Upper lobe of left lung (tissue), 6 donors: ENCODE measurements around the gene HMMR. TPM values are rescaled to one million over a fixed set of nuclear protein-coding genes. Genes with fewer than 3 reads are reported as not detected.

Source experiments
- ATAC-seq, 2 donors: fragments of 200-7000 bp; cut with Tn5 transposase; one replicate each; pipeline ENCODE4 v1.9.1; 2022; ENCODE audit warnings: mild to moderate bottlenecking in 2 of 2, moderate library complexity in 2 of 2; ENCODE audit not compliant: low FRiP score in 2 of 2
- DNase-seq, 2 donors: peaks; one replicate each; pipeline ENCODE4 v3.0.0-alpha.2; 2019 to 2020
- H3K27ac ChIP-seq, 4 donors: fragments of 200-600 bp; sonication (generic); one replicate each; pipeline ENCODE4 v1.5.1; 2016 to 2019
- H3K27me3 ChIP-seq, 4 donors: fragments of 200-600 bp; sonication (generic); one replicate each; pipeline ENCODE4 v1.5.1; 2017 to 2019
- H3K36me3 ChIP-seq, 4 donors: fragments of 200-600 bp; sonication (generic); one replicate each; pipeline ENCODE4 v1.5.1; 2016 to 2019
- H3K4me1 ChIP-seq, 4 donors: fragments of 200-600 bp; sonication (generic); one replicate each; pipeline ENCODE4 v1.5.1; 2018 to 2019
- H3K4me3 ChIP-seq, 4 donors: fragments of 200-600 bp; sonication (generic); one replicate each; pipeline ENCODE4 v1.5.1; 2017 to 2019; ENCODE audit warnings: mild to moderate bottlenecking in 2 of 4, moderate library complexity in 1 of 4
- H3K9me3 ChIP-seq, 4 donors: fragments of 200-600 bp; sonication (generic); one replicate each; pipeline ENCODE4 v1.5.1; 2018 to 2019
- CTCF ChIP-seq, 6 experiments: fragments of 450-650 bp in 4 of 6; fragments of 200-600 bp in 2 of 6; sonication (generic) in 2 of 6; IDR thresholded peaks; one replicate each; pipeline ENCODE4 v1.5.1; 2016 to 2019; ENCODE audit warnings: antibody characterized with exemption in 6 of 6
- EP300 ChIP-seq, 4 donors: sonication (generic); formaldehyde crosslinking; IDR thresholded peaks; one replicate each; pipeline ENCODE4 v1.5.1; 2017; ENCODE audit warnings: antibody characterized with exemption in 4 of 4, control low read depth in 2 of 4
- POLR2A ChIP-seq, 4 donors: fragments of 450-650 bp; IDR thresholded peaks; one replicate each; pipeline ENCODE4 v1.5.1; 2016 to 2017; ENCODE audit warnings: antibody characterized with exemption in 4 of 4, mild to moderate bottlenecking in 2 of 4
- POLR2AphosphoS5 ChIP-seq, 2 donors: sonication (generic); formaldehyde crosslinking; IDR thresholded peaks; one replicate each; pipeline ENCODE4 v1.5.1; 2017; ENCODE audit warnings: antibody characterized with exemption in 2 of 2
- WGBS, 2 donors: methylation state at CpG; one replicate each; pipeline ENCODE4 v1.1.5; 2017 to 2018; 5-methylcytosine and 5-hydroxymethylcytosine counted together
- total RNA-seq, 6 donors: library from RNA; depleted of rRNA in 4 of 6; stranded (reverse); fragments of >200 nt in 4 of 6; gene quantifications; one replicate each; pipeline versions ENCODE4 v1.1.0 to v1.2.1, GENCODE V29; 2016 to 2021
- donor health status: DM: no; HTN: no; CAD: no; lungs with moderate emphysema.
- donor health status: DM: no; HTN: yes; CAD: no; lungs with severe emphysema.

HMMR gene
- total RNA-seq, 6 donors from 2014 or later, result 0.74 to 4.2 (median 1.9) TPM

- Histone ChIP-seq H3K27ac (peak within 1 kb of the TSS; percentile 96 to 100 (median 98)), H3K4me1 (peaks cover 37 to 57% (median 39%) of the 10 kb centered on the region in 4 donors), H3K4me3 (peak within 1 kb of the TSS; percentile 63 to 80 (median 76)), H3K36me3 (no peaks in the 10 kb centered on the region), H3K9me3 (no peaks in the 10 kb centered on the region), H3K27me3 (no peaks in the 10 kb centered on the region)
- peak; percentile 96 to 98 for DNase-seq
- TF ChIP-seq POLR2A (IDR thresholded peaks at IDR 0.05), result peak in 3 of 4 donors; percentile 97 to 98 (median 97)
- TF ChIP-seq EP300 (IDR thresholded peaks at IDR 0.05), result peak in 1 of 4 donors; percentile 65
- TF ChIP-seq CTCF (IDR thresholded peaks at IDR 0.05), result peak in 5 of 6 experiments; percentile 46 to 67 (median 48)
- TF ChIP-seq POLR2AphosphoS5 (IDR thresholded peaks at IDR 0.05), result peak; percentile 95 to 98
- ATAC-seq, result peak; percentile 98 to 99
- 0% methylated on average over 48 to 64 of the region's 64 CpGs for WGBS, 2 donors
These were observed 45.1 kb downstream of the HMMR start, which contains the start of gene MAT2B for GRCh38 chr5:163505368-163506094. MAT2B (plus strand) TSS chr5:163505619; CDS start chr5:163505687, 68 bp downstream.

- Histone ChIP-seq H3K4me1 (peaks cover 37 to 62% (median 41%) of the 10 kb centered on the region in 4 donors), H3K36me3 (no peaks in the 10 kb centered on the region), H3K9me3 (no peaks in the 10 kb centered on the region), H3K4me3 (peak overlapping the region; percentile 63 to 80 (median 76)), H3K27ac (peak overlapping the region; percentile 96 to 100 (median 98)), H3K27me3 (no peaks in the 10 kb centered on the region)
- ATAC-seq, result no peak
- WGBS, 2 donors, result 1% methylated on average over 9 of the region's 9 CpGs
- no peak for DNase-seq
- TF ChIP-seq POLR2AphosphoS5 (IDR thresholded peaks at IDR 0.05) (no peak), EP300 (IDR thresholded peaks at IDR 0.05) (no peak), CTCF (IDR thresholded peaks at IDR 0.05) (no peak), POLR2A (IDR thresholded peaks at IDR 0.05) (no peak)
These were observed 45.6 kb downstream of the HMMR start for GRCh38 chr5:163506095-163506457.

GRCh38 chr5:163506726-163507125 is 46.3 kb downstream of the HMMR start:
- Histone ChIP-seq H3K27ac (peak overlapping the region; percentile 96 to 100 (median 98)), H3K36me3 (no peaks in the 10 kb centered on the region), H3K9me3 (no peaks in the 10 kb centered on the region), H3K4me3 (peak overlapping the region; percentile 63 to 80 (median 76)), H3K4me1 (peaks cover 39 to 65% (median 43%) of the 10 kb centered on the region in 4 donors), H3K27me3 (no peaks in the 10 kb centered on the region)
- 1 to 2% methylated on average over 8 of the region's 8 CpGs for WGBS, 2 donors
- TF ChIP-seq EP300 (IDR thresholded peaks at IDR 0.05), result no peak
- TF ChIP-seq POLR2AphosphoS5 (IDR thresholded peaks at IDR 0.05), result no peak
- no peak for TF ChIP-seq CTCF (IDR thresholded peaks at IDR 0.05)
- TF ChIP-seq POLR2A (IDR thresholded peaks at IDR 0.05), result no peak
- no peak for DNase-seq
- no peak for ATAC-seq

- DNase-seq, result no peak
- peak overlapping the region; percentile 34 to 96 (median 51) for H3K27ac ChIP-seq
- H3K36me3 ChIP-seq, result peaks cover 7 to 17% (median 12%) of the 10 kb centered on the region in 4 donors
- TF ChIP-seq CTCF (IDR thresholded peaks at IDR 0.05) (no peak), POLR2AphosphoS5 (IDR thresholded peaks at IDR 0.05) (no peak), POLR2A (IDR thresholded peaks at IDR 0.05) (no peak), EP300 (IDR thresholded peaks at IDR 0.05) (no peak)
- peak overlapping the region in 3 of 4 donors; percentile 3 to 30 (median 27) for H3K4me3 ChIP-seq
- no peaks in the 10 kb centered on the region for H3K9me3 ChIP-seq
- ATAC-seq, result no peak
- peaks cover 40 to 52% (median 45%) of the 10 kb centered on the region in 4 donors for H3K4me1 ChIP-seq
- 20 to 30% methylated on average over 5 of the region's 5 CpGs for WGBS, 2 donors
- no peaks in the 10 kb centered on the region for H3K27me3 ChIP-seq
These were observed 48.3 kb downstream of the HMMR start for GRCh38 chr5:163508753-163509152.
